Esophagus muscularis mucosa (tissue), 3 donors: Measurements from ENCODE around the gene SPATA1.

Experiments
- CTCF ChIP-seq, 3 experiments: fragments of 200-600 bp in 2 of 3; fragments of 450-650 bp in 1 of 3; sonication (generic) in 2 of 3; IDR thresholded peaks; one replicate each; pipeline ENCODE4 v1.5.1; 2017 to 2019; ENCODE audit warnings: antibody characterized with exemption in 3 of 3, mild to moderate bottlenecking in 2 of 3, moderate library complexity in 1 of 3
- POLR2A ChIP-seq: fragments of 450-650 bp; IDR thresholded peaks from one replicate; pipeline ENCODE4 v1.6.1; 2017; ENCODE audit warnings: antibody characterized with exemption, moderate library complexity, mild to moderate bottlenecking, low read depth
- POLR2AphosphoS5 ChIP-seq, 2 donors: sonication (generic); formaldehyde crosslinking; IDR thresholded peaks; one replicate each; pipeline ENCODE4 v1.6.1; 2017; ENCODE audit warnings: antibody characterized with exemption in 2 of 2

GRCh38 chr1:84600796-84601195, 94.6 kb downstream of the SPATA1 start:
- TF ChIP-seq CTCF (IDR thresholded peaks at IDR 0.05) = no peak
- TF ChIP-seq POLR2A = no peak
- TF ChIP-seq POLR2AphosphoS5 (IDR thresholded peaks at IDR 0.05) = no peak
